SH-SY5Y (cell line): ENCODE measurements around the gene ATP6V1G2.

ENCODE experiments used
- GATA2 ChIP-seq: IDR thresholded peaks from 2 replicates; pipeline ENCODE4 v1.6.1; 2011; ENCODE audit warnings: mild to moderate bottlenecking, low read depth, low read length
- GATA3 ChIP-seq: IDR thresholded peaks from 2 replicates; pipeline ENCODE4 v1.6.1; 2011; ENCODE audit warnings: low read depth, mild to moderate bottlenecking, low read length, moderate library complexity

GRCh38 chr6:31513456-31514165 is 32.8 kb downstream of the ATP6V1G2 start:
- TF ChIP-seq GATA2 (no peak), GATA3 (no peak)
